H9 (cell line): ENCODE results near the gene TIMM9. TPM values are rescaled to one million over a fixed set of nuclear protein-coding genes. Genes with fewer than 3 reads are reported as not detected.

ENCODE experiments used
- DNase-seq: peaks from one replicate; pipeline ENCODE4 v3.0.0-alpha.2; 2017
- H2AFZ ChIP-seq: one replicate; pipeline ENCODE4 v1.6.1; 2013; ENCODE audit warnings: mild to moderate bottlenecking, low read length, control low read depth, moderate library complexity
- H2AK5ac ChIP-seq: 2 replicates; pipeline ENCODE4 v1.6.1; 2013; ENCODE audit warnings: low read length, control low read depth, mixed read lengths; ENCODE audit not compliant: insufficient read length
- H2BK120ac ChIP-seq: one replicate; pipeline ENCODE4 v1.6.1; 2013; ENCODE audit warnings: low read depth, mild to moderate bottlenecking, low read length, control low read depth, inconsistent platforms; ENCODE audit not compliant: poor library complexity, severe bottlenecking
- H2BK12ac ChIP-seq: 2 replicates; pipeline ENCODE4 v1.6.1; 2013; ENCODE audit warnings: low read length, control low read depth, mixed read lengths, low read depth; ENCODE audit not compliant: insufficient read length
- H2BK15ac ChIP-seq: 2 replicates; pipeline ENCODE4 v1.6.1; 2013; ENCODE audit warnings: low read depth, low read length, control low read depth
- H2BK20ac ChIP-seq: one replicate; pipeline ENCODE4 v1.6.1; 2013; ENCODE audit warnings: low read depth, mild to moderate bottlenecking, low read length, control low read depth, inconsistent platforms; ENCODE audit not compliant: poor library complexity, severe bottlenecking
- H2BK5ac ChIP-seq: 2 replicates; pipeline ENCODE4 v1.6.1; 2013; ENCODE audit warnings: low read length, control low read depth, mixed read lengths; ENCODE audit not compliant: insufficient read length
- H3K14ac ChIP-seq: 2 replicates; pipeline ENCODE4 v1.6.1; 2013; ENCODE audit warnings: low read length, control low read depth; ENCODE audit not compliant: insufficient read depth
- H3K18ac ChIP-seq: 2 replicates; pipeline ENCODE4 v1.6.1; 2013; ENCODE audit warnings: low read depth, mild to moderate bottlenecking, mixed read lengths, low read length, control low read depth; ENCODE audit not compliant: insufficient read length
- H3K23ac ChIP-seq: 2 replicates; pipeline ENCODE4 v1.6.1; 2013; ENCODE audit warnings: low read length, control low read depth, mixed read lengths, low read depth; ENCODE audit not compliant: insufficient read length
- H3K23me2 ChIP-seq: 2 replicates; pipeline ENCODE4 v1.6.1; 2013; ENCODE audit warnings: low read depth, mild to moderate bottlenecking, mixed read lengths, low read length, control low read depth; ENCODE audit not compliant: insufficient read length, poor library complexity, severe bottlenecking
- H3K27ac ChIP-seq: 2 replicates; pipeline ENCODE4 v1.5.1; 2013; ENCODE audit warnings: low read length, control low read depth, mixed read lengths, low read depth; ENCODE audit not compliant: insufficient read length
- H3K27me3 ChIP-seq: 2 replicates; pipeline ENCODE4 v1.6.1; 2013; ENCODE audit warnings: low read length, control low read depth, inconsistent platforms; ENCODE audit not compliant: insufficient read depth
- H3K4ac ChIP-seq: 2 replicates; pipeline ENCODE4 v1.6.1; 2013; ENCODE audit warnings: low read depth, mild to moderate bottlenecking, control low read depth, inconsistent platforms, low read length, moderate library complexity
- H3K4me1 ChIP-seq: 2 replicates; pipeline ENCODE4 v1.6.1; 2013; ENCODE audit warnings: low read length, control low read depth, inconsistent platforms; ENCODE audit not compliant: insufficient read depth
- H3K4me2 ChIP-seq: 2 replicates; pipeline ENCODE4 v1.6.1; 2013; ENCODE audit warnings: low read length, control low read depth, mixed read lengths; ENCODE audit not compliant: insufficient read length, insufficient read depth
- H3K56ac ChIP-seq: 2 replicates; pipeline ENCODE4 v1.6.1; 2013; ENCODE audit warnings: low read depth, mild to moderate bottlenecking, mixed read lengths, low read length, control low read depth; ENCODE audit not compliant: insufficient read length
- H3K79me1 ChIP-seq: 2 replicates; pipeline ENCODE4 v1.6.1; 2013; ENCODE audit warnings: low read depth, mild to moderate bottlenecking, moderate library complexity, low read length, control low read depth, inconsistent platforms; ENCODE audit not compliant: insufficient read depth, poor library complexity, severe bottlenecking
- H3K79me2 ChIP-seq: 2 replicates; pipeline ENCODE4 v1.6.1; 2013; ENCODE audit warnings: low read length, control low read depth, inconsistent platforms; ENCODE audit not compliant: insufficient read depth
- H3K9ac ChIP-seq: 2 replicates; pipeline ENCODE4 v1.6.1; 2013; ENCODE audit warnings: low read length, control low read depth, mixed read lengths; ENCODE audit not compliant: insufficient read length; ENCODE audit errors: extremely low read depth
- H3K9me3 ChIP-seq: one replicate; pipeline ENCODE4 v1.6.1; 2013; ENCODE audit warnings: low read depth, low read length, inconsistent platforms; ENCODE audit not compliant: control insufficient read depth
- H3T11ph ChIP-seq: one replicate; pipeline ENCODE4 v1.6.1; 2013; ENCODE audit warnings: mild to moderate bottlenecking, low read length, control low read depth, inconsistent platforms
- H4K20me1 ChIP-seq: one replicate; pipeline ENCODE4 v1.6.1; 2013; ENCODE audit not compliant: control insufficient read depth, insufficient read length, insufficient read depth
- H4K5ac ChIP-seq: 2 replicates; pipeline ENCODE4 v1.6.1; 2013; ENCODE audit warnings: low read depth, mild to moderate bottlenecking, mixed read lengths, low read length, control low read depth; ENCODE audit not compliant: insufficient read length
- H4K8ac ChIP-seq: replicated peaks from 2 replicates; pipeline ENCODE4 v1.6.1; 2013; ENCODE audit warnings: low read length, control low read depth, mixed read lengths, low read depth; ENCODE audit not compliant: insufficient read length
- H4K91ac ChIP-seq: 2 replicates; pipeline ENCODE4 v1.6.1; 2013; ENCODE audit warnings: low read depth, mild to moderate bottlenecking, moderate library complexity, mixed read lengths, low read length, control low read depth; ENCODE audit not compliant: insufficient read length
- H3K27ac Mint-ChIP-seq, 3 experiments: 2 replicates in 2 of 3; 3 replicates in 1 of 3; pipeline ENCODE4 v1.8.0; 2020 to 2021; ENCODE audit warnings: mixed read lengths in 3 of 3, mild to moderate bottlenecking in 1 of 3, moderate library complexity in 1 of 3
- H3K27me3 Mint-ChIP-seq: 2 replicates; pipeline ENCODE4 v1.8.0; 2021; ENCODE audit warnings: low read depth, mild to moderate bottlenecking, moderate library complexity, mixed read lengths
- H3K36me3 Mint-ChIP-seq, 3 experiments: 2 replicates in 2 of 3; 3 replicates in 1 of 3; pipeline ENCODE4 v1.8.0; 2020 to 2021; ENCODE audit warnings: low read depth in 3 of 3, mixed read lengths in 3 of 3; ENCODE audit not compliant: insufficient read depth in 1 of 3
- H3K4me1 Mint-ChIP-seq, 2 experiments: 2 replicates each; pipeline ENCODE4 v1.8.0; 2020; ENCODE audit warnings: mixed read lengths in 2 of 2
- H3K4me3 Mint-ChIP-seq, 2 experiments: 2 replicates in 1 of 2; 3 replicates in 1 of 2; pipeline ENCODE4 v1.8.0; 2020 to 2021; ENCODE audit warnings: mild to moderate bottlenecking in 2 of 2, mixed read lengths in 2 of 2, moderate library complexity in 1 of 2
- H3K9me3 Mint-ChIP-seq, 2 experiments: 2 replicates in 1 of 2; 3 replicates in 1 of 2; pipeline ENCODE4 v1.8.0; 2020; ENCODE audit warnings: mild to moderate bottlenecking in 2 of 2, mixed read lengths in 2 of 2, moderate library complexity in 1 of 2
- total RNA-seq: library from RNA; stranded (reverse); gene quantifications from 2 replicates; pipeline ENCODE4 v1.2.1, GENCODE V29; 2021
- TF ChIP-seq, protein P1 (sequence below): fragments of 200-600 bp; sonication (generic); conservative IDR thresholded peaks from 3 replicates; pipeline ENCODE4 v1.8.0; 2021; ENCODE audit warnings: antibody characterized with exemption, mild to moderate bottlenecking

The TIMM9 gene
- total RNA-seq, 1 experiment from 2014 or later = 51.4 TPM

DNA sequence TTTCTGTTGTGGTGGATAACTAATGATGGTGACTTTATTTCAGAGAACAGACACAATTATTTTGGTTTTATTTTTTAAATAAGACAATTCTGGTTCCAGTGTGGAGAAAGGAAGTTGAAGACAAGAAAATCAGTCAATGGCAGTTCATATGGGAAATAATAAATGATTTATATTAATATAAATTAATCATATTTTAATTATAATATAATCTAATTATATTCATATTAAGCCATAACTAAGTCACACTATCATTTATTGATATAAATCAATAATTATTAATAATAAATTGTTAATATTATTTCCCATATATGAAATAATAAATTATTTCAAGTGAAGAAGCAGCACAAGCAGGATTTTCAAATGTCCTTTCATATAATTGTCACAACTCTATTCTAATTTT, 28.8 kb downstream of the TIMM9 start:
- Histone ChIP-seq H3K79me2 (no peaks in the 10 kb centered on the region), H3K18ac (no peak overlapping the region), H4K20me1 (no peaks in the 10 kb centered on the region), H2BK20ac (no peak overlapping the region), H2BK120ac (no peak overlapping the region), H3K27ac (no peak overlapping the region), H3K4me2 (no peak overlapping the region), H3K9me3 (no peaks in the 10 kb centered on the region), H3K56ac (no peak overlapping the region), H3K4ac (no peak overlapping the region), H2AK5ac (no peak overlapping the region), H3K9ac (no peak overlapping the region), H2BK15ac (no peak overlapping the region), H3K79me1 (no peaks in the 10 kb centered on the region), H3K14ac (no peak overlapping the region), H4K8ac (no peak overlapping the region), H4K91ac (no peak overlapping the region), H4K5ac (no peak overlapping the region), H3K4me1 (peaks cover 2% of the 10 kb centered on the region; the same call in 1 of the 2 replicates), H2BK12ac (no peak overlapping the region), H2BK5ac (no peak overlapping the region), H3K27me3 (peaks cover 2% of the 10 kb centered on the region; the same call in 1 of the 2 replicates), H3T11ph (no peak overlapping the region), H3K23me2 (peaks cover 3% of the 10 kb centered on the region), H3K23ac (no peak overlapping the region), H2AFZ (no peak overlapping the region)
- no peak for DNase-seq
- Mint-ChIP-seq H3K4me3 (no peak overlapping the region), H3K27ac (no peak overlapping the region), H3K4me1 (peaks cover 31 to 36% of the 10 kb centered on the region in 2 experiments), H3K36me3 (no peaks in the 10 kb centered on the region), H3K27me3 (peaks cover 38% of the 10 kb centered on the region), H3K9me3 (no peaks in the 10 kb centered on the region)
- TF ChIP-seq, protein P1, sequence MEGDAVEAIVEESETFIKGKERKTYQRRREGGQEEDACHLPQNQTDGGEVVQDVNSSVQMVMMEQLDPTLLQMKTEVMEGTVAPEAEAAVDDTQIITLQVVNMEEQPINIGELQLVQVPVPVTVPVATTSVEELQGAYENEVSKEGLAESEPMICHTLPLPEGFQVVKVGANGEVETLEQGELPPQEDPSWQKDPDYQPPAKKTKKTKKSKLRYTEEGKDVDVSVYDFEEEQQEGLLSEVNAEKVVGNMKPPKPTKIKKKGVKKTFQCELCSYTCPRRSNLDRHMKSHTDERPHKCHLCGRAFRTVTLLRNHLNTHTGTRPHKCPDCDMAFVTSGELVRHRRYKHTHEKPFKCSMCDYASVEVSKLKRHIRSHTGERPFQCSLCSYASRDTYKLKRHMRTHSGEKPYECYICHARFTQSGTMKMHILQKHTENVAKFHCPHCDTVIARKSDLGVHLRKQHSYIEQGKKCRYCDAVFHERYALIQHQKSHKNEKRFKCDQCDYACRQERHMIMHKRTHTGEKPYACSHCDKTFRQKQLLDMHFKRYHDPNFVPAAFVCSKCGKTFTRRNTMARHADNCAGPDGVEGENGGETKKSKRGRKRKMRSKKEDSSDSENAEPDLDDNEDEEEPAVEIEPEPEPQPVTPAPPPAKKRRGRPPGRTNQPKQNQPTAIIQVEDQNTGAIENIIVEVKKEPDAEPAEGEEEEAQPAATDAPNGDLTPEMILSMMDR = no peak
